22Rv1 (cell line): ENCODE results near the gene MROH9.

Experiments
- H3K27ac ChIP-seq: fragments of 450-650 bp; 2 replicates; pipeline ENCODE4 v1.5.1; 2017
- ZFX ChIP-seq: fragments of 450-650 bp; IDR thresholded peaks from 2 replicates; pipeline ENCODE4 v1.6.1; 2017; ENCODE audit warnings: antibody characterized with exemption, borderline replicate concordance
- TF ChIP-seq, protein P1 (sequence below): fragments of 450-650 bp; IDR thresholded peaks from 2 replicates; pipeline ENCODE4 v1.5.1; 2017; ENCODE audit warnings: mild to moderate bottlenecking

The MROH9 gene

GRCh38 chr1:171052977-171053376, 117.6 kb downstream of the MROH9 start:
- TF ChIP-seq, protein P1, sequence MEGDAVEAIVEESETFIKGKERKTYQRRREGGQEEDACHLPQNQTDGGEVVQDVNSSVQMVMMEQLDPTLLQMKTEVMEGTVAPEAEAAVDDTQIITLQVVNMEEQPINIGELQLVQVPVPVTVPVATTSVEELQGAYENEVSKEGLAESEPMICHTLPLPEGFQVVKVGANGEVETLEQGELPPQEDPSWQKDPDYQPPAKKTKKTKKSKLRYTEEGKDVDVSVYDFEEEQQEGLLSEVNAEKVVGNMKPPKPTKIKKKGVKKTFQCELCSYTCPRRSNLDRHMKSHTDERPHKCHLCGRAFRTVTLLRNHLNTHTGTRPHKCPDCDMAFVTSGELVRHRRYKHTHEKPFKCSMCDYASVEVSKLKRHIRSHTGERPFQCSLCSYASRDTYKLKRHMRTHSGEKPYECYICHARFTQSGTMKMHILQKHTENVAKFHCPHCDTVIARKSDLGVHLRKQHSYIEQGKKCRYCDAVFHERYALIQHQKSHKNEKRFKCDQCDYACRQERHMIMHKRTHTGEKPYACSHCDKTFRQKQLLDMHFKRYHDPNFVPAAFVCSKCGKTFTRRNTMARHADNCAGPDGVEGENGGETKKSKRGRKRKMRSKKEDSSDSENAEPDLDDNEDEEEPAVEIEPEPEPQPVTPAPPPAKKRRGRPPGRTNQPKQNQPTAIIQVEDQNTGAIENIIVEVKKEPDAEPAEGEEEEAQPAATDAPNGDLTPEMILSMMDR = no peak
- no peak overlapping the region for H3K27ac ChIP-seq

GRCh38 chr1:171055966-171056643, 120.8 kb downstream of the MROH9 start:
- TF ChIP-seq ZFX = no peak
- TF ChIP-seq, protein P1 = no peak
- no peak overlapping the region for H3K27ac ChIP-seq

DNA sequence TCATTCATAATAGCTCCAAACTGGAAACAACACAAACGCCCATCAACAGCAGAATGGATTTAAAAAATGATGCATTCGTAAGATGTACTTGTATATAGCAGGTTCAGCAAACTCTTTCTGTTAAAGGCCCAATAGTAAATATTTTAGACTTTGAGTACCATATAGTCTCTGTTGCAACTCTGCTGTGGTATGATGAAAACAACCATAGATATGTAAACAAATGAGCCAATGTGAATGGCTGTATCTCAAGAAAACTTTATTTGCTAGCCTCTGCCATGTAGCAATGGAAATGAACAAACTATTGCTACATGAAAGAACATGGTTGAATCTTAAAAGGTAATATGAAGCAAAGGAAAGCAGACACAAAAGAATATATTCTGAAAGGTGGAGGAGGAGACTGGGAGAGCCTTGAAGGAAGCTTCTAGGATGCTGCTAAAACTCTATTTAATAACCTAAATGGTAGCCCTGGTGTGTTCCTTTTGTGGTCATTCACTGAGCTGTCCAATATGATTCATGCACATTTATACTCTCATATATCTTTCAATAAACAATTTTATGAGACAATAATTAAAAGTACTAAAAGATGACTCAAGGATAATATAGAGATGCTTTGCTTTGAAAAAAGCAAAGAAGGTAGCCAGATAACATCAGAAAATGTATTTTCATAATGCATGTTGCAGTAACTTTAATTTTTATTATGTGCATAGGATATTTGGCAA, 126.2 kb downstream of the MROH9 start:
- no peak overlapping the region for H3K27ac ChIP-seq
- TF ChIP-seq ZFX = no peak
- TF ChIP-seq, protein P1 = no peak

GRCh38 chr1:171062902-171063301, 127.6 kb downstream of the MROH9 start:
- H3K27ac ChIP-seq = no peak overlapping the region
- TF ChIP-seq, protein P1 = no peak
- no peak for TF ChIP-seq ZFX

GRCh38 chr1:171075041-171075440, 139.7 kb downstream of the MROH9 start:
- TF ChIP-seq, protein P1 = no peak
- TF ChIP-seq ZFX = no peak
- H3K27ac ChIP-seq = no peak overlapping the region

DNA sequence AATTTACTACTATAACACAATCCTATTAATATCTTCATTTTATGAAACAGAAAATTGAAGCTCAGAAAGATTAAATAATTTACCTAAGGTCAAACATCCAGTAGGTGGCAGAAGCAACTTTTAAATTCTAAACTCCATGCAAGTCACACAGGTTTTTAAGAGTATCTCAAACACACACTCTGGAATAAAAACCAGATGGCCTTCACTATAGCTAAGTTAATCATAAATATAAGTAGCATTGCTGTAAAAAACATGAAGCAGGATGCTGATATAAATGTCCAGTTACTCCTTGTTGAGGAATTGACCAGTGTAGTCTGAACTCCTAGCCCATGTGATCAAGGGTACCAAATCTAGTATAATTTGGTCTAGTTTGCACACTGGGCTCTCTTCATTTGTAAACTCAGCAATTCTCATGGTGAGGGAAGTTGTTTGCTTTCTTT, 146.0 kb downstream of the MROH9 start:
- no peak for TF ChIP-seq ZFX
- TF ChIP-seq, protein P1 = peak; percentile 78
- no peak overlapping the region for H3K27ac ChIP-seq

- TF ChIP-seq, protein P1 = no peak
- TF ChIP-seq ZFX = no peak
- no peak overlapping the region for H3K27ac ChIP-seq
These were observed 146.4 kb downstream of the MROH9 start for GRCh38 chr1:171081763-171082201.
